Peyer's patch (tissue), 4 donors: ENCODE results near the gene LRRC1.

ENCODE experiments used
- POLR2A ChIP-seq, 2 donors: fragments of 450-650 bp; IDR thresholded peaks; one replicate each; pipeline ENCODE4 v1.5.1; 2017; ENCODE audit warnings: antibody characterized with exemption in 2 of 2, mild to moderate bottlenecking in 2 of 2, moderate library complexity in 2 of 2
- TF ChIP-seq, protein P1 (sequence below), 6 experiments: fragments of 450-650 bp in 4 of 6; fragments of 200-600 bp in 2 of 6; sonication (generic) in 1 of 6; IDR thresholded peaks; one replicate each; pipeline ENCODE4 v1.5.1; 2017 to 2019; ENCODE audit warnings: antibody characterized with exemption in 6 of 6, mild to moderate bottlenecking in 3 of 6, moderate library complexity in 1 of 6

- TF ChIP-seq, protein P1, sequence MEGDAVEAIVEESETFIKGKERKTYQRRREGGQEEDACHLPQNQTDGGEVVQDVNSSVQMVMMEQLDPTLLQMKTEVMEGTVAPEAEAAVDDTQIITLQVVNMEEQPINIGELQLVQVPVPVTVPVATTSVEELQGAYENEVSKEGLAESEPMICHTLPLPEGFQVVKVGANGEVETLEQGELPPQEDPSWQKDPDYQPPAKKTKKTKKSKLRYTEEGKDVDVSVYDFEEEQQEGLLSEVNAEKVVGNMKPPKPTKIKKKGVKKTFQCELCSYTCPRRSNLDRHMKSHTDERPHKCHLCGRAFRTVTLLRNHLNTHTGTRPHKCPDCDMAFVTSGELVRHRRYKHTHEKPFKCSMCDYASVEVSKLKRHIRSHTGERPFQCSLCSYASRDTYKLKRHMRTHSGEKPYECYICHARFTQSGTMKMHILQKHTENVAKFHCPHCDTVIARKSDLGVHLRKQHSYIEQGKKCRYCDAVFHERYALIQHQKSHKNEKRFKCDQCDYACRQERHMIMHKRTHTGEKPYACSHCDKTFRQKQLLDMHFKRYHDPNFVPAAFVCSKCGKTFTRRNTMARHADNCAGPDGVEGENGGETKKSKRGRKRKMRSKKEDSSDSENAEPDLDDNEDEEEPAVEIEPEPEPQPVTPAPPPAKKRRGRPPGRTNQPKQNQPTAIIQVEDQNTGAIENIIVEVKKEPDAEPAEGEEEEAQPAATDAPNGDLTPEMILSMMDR (IDR thresholded peaks at IDR 0.05): no peak
- no peak for TF ChIP-seq POLR2A (IDR thresholded peaks at IDR 0.05)
Observed at GRCh38 chr6:53751417-53751816, 43.4 kb upstream of the LRRC1 start.
